HG02870 (cell line): ENCODE results near the gene SHOX.
"Not testable (repeated sequence)": the region's sequence is repeated elsewhere in the genome, so short reads cannot be mapped to it uniquely, and the experiment has no call there.

Experiments used
- ATAC-seq: cut with Tn5 transposase; IDR thresholded peaks from one replicate; pipeline ENCODE4 v1.9.1; 2021; ENCODE audit warnings: mild to moderate bottlenecking, moderate library complexity; ENCODE audit not compliant: unreplicated experiment

Gene SHOX

GRCh38 chrX:621705-622503 is 8.7 kb upstream of the SHOX start:
- ATAC-seq = no peak

GRCh38 chrX:622802-623201 is 7.8 kb upstream of the SHOX start:
- not testable (repeated sequence) for ATAC-seq

- no peak for ATAC-seq
Observed at GRCh38 chrX:623268-623598, 7.4 kb upstream of the SHOX start.

- no peak for ATAC-seq
Observed at GRCh38 chrX:623599-624315, 6.8 kb upstream of the SHOX start.

GRCh38 chrX:625137-625691 is 5.4 kb upstream of the SHOX start:
- ATAC-seq = no peak

GRCh38 chrX:626047-626446 is 4.5 kb upstream of the SHOX start:
- ATAC-seq = not testable (repeated sequence)

- ATAC-seq = no peak
Observed at GRCh38 chrX:626745-627509, 3.7 kb upstream of the SHOX start.

- ATAC-seq = no peak
Observed at GRCh38 chrX:627510-627981, 3.0 kb upstream of the SHOX start.

- ATAC-seq = no peak
Observed at GRCh38 chrX:627995-628394, 2.6 kb upstream of the SHOX start.

- ATAC-seq = no peak
Observed at GRCh38 chrX:629230-630006, 1.2 kb upstream of the SHOX start.

GRCh38 chrX:630007-630611 is 482 bp upstream of the SHOX start:
- ATAC-seq = no peak

- ATAC-seq = no peak
Observed at GRCh38 chrX:631802-632365, 1.3 kb downstream of the SHOX start.

GRCh38 chrX:632366-633042 is 1.9 kb downstream of the SHOX start:
- ATAC-seq = no peak

- ATAC-seq = no peak
Observed at GRCh38 chrX:633043-633984, 2.7 kb downstream of the SHOX start.

GRCh38 chrX:633985-634958 is 3.7 kb downstream of the SHOX start:
- ATAC-seq = no peak

- no peak for ATAC-seq
Observed at GRCh38 chrX:635428-636090, 5.0 kb downstream of the SHOX start.
